NCI-H2029 treated with DMSO at 0.1 percent for 48 hours (cell line): ENCODE results near the gene ODC1.

ENCODE experiments used
- DNase-seq: peaks from one replicate; lab custom pipeline; 2025; lab: John Stamatoyannopoulos, UW

Gene ODC1

GRCh38 chr2:10400568-10400977, 47.6 kb downstream of the ODC1 start:
- DNase-seq = no peak

DNA sequence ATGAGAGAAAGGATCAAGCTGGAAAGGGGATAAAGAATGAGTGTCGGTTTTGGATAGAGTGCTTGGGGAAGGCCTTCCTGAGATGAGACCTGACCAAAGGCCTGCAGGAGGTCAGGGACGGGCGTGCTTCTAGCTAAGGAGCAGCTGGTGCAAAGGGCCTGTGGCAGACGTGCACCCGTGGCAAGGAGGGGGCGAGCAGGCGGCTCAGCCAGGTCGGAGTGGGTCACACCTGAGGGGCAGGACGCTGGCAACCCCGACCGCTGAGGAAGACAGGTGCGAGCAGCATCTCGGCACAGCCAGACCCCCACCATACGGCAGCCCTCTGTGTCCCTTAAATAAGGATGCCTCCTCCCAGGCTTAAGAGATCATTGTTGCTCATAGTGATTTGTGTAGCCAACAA, 48.1 kb downstream of the ODC1 start:
- no peak for DNase-seq

GRCh38 chr2:10399358-10399757, 48.8 kb downstream of the ODC1 start:
- no peak for DNase-seq

DNA sequence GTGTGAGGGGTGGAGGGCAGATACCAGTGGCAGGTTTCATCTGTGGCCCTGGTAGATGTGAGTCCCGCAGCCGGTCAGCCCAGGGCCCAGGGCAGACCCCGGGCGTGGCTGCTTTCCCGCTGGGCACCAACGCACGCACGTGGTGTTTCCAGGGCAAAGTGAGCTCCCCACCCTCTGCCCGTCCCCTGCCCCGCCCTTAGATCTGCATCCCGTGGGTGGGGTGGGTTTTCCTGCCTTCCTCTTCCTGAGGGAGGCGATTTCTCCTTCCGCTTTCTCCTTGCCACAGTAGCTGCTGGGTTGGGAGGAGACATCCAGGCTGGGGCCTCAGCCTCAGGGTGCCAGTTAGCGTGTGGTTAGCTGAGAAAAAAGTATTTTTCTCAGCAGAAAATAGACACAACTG, 49.6 kb downstream of the ODC1 start:
- no peak for DNase-seq

- no peak for DNase-seq
Measured at GRCh38 chr2:10397878-10398277, 50.2 kb downstream of the ODC1 start.

GRCh38 chr2:10397297-10397875, 50.7 kb downstream of the ODC1 start:
- no peak for DNase-seq

- no peak for DNase-seq
Measured at GRCh38 chr2:10396464-10396863, 51.7 kb downstream of the ODC1 start.

DNA sequence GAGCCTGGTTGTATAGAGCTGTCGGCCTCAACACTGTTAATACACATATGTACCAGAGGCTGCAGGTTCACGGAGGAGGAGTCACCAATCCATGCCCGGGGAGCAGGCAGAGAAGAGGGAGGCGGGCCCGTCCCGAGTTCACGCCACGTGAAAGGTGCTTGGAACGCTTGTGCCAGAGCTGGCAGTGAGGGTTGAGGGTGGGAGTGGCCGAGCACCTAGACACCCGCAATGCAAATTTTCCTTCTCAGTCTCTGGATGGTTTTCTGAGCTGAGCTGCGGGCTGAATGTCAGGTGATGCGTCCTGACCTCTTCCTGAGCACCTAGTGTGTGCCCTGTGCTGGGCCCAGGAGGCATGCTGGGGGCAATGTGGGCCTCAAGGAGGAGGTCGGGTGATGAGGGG, 52.2 kb downstream of the ODC1 start:
- DNase-seq = no peak

GRCh38 chr2:10393640-10393982, 54.5 kb downstream of the ODC1 start:
- no peak for DNase-seq

DNA sequence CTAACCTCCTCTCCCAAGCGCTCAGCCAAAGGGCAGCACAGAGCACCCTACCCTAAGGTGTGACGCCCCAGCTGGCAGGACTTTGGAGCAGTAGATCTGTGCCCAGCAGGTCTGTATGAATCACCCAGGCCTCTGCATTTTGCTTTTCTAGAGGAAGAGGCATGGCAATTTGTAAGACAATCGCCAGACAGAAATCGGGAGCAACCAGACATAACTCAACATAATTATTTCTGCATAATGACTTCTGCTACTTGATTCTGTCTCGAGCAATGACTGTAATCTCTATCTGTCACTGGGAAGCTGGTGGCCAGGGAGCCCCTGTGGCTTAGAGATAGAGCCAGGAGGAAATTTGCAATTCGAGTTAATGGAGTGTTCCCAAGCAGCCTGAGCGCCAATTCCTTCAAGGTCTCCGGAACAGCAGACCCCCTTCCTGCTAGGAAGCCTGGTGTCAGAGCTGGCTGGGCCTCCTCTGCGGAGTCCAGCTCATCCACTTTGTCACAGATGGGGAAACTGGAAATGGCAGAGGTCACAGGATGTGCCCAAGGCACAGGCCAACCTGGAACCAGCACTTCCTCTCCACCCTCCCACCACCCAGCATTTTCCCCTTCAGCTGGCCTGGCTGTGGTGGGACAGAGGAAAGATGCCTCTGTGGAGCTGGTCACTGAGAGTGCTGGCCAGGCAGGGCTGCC, 55.0 kb downstream of the ODC1 start:
- DNase-seq = no peak

GRCh38 chr2:10392548-10392947, 55.6 kb downstream of the ODC1 start:
- no peak for DNase-seq

- no peak for DNase-seq
Measured at GRCh38 chr2:10392100-10392499, 56.0 kb downstream of the ODC1 start.

DNA sequence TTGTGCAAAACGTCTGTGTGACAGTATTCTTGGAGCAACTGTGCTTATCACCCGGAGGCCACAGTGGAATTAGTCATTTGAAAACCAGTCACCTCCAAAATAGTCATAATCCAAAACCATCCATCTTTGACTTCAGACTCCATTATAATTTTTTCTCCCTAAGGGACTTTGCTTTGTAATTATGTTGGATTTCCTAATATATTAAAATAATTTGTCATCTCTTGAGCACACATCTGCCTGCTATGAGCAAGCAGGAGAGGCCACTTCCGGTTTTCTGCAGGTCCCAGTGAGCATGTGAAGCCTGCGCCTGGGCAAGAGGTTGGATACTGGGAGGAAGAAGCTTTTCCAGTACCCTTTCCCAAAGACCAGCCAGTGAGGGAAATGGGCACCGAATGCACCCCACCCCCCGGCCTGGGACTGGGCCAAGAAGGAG, 57.7 kb downstream of the ODC1 start:
- no peak for DNase-seq
